Fibroblast of lung (primary cell): ENCODE results near the gene SLC6A12.

Experiments used
- EZH2 ChIP-seq: IDR thresholded peaks from 2 replicates; pipeline ENCODE4 v1.5.1; 2012; ENCODE audit warnings: low read length, control low read depth, mild to moderate bottlenecking; ENCODE audit errors: missing control alignments
- TF ChIP-seq, protein P1 (sequence below), 2 donors: IDR thresholded peaks in 1 of 2; conservative IDR thresholded peaks in 1 of 2; 1 replicate in 1 of 2; 2 replicates in 1 of 2; pipeline ENCODE4 v1.5.1; 2011 to 2012; ENCODE audit warnings: low read length in 2 of 2, control low read depth in 1 of 2, inconsistent platforms in 1 of 2, low read depth in 1 of 2, mild to moderate bottlenecking in 1 of 2

DNA sequence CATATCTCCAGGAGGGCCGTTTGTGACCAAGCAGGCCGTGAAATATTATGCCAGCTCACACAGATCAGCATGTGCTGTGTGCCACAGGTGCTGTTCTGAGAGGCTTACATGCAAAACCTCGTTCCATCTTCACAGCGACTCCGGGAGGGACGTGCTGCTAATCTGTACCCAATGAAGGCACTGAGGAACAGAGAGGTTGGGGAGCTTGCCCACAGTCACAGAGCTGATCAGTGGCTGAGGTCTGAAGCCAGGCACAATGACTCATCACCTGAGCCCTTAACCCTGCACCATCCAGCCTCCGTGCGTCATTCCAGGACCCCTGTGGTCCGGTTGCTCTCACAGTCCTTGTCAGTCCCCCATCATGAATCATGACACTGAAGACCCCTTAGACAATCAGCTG is 66.7 kb downstream of the SLC6A12 start:
- TF ChIP-seq, protein P1, sequence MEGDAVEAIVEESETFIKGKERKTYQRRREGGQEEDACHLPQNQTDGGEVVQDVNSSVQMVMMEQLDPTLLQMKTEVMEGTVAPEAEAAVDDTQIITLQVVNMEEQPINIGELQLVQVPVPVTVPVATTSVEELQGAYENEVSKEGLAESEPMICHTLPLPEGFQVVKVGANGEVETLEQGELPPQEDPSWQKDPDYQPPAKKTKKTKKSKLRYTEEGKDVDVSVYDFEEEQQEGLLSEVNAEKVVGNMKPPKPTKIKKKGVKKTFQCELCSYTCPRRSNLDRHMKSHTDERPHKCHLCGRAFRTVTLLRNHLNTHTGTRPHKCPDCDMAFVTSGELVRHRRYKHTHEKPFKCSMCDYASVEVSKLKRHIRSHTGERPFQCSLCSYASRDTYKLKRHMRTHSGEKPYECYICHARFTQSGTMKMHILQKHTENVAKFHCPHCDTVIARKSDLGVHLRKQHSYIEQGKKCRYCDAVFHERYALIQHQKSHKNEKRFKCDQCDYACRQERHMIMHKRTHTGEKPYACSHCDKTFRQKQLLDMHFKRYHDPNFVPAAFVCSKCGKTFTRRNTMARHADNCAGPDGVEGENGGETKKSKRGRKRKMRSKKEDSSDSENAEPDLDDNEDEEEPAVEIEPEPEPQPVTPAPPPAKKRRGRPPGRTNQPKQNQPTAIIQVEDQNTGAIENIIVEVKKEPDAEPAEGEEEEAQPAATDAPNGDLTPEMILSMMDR (conservative IDR thresholded peaks at IDR 0.05 in 1 of 2, IDR thresholded peaks at IDR 0.05 in 1 of 2; ENCODE audit: low read depth in 1 of 2, low read length in 2 of 2) = no peak
- no peak for TF ChIP-seq EZH2
